Parathyroid adenoma (tissue), 2 donors: ENCODE results near the gene ZSCAN22.

Experiments used
- H2AFZ ChIP-seq: fragments of 300-600 bp; sonication (generic); one replicate; pipeline ENCODE4 v1.7.0; 2017; ENCODE audit warnings: antibody characterized with exemption, mild to moderate bottlenecking
- H3K27ac ChIP-seq: fragments of 300-600 bp; sonication (generic); one replicate; pipeline ENCODE4 v1.7.0; 2017
- H3K27me3 ChIP-seq: fragments of 300-600 bp; sonication (generic); one replicate; pipeline ENCODE4 v1.7.0; 2017; ENCODE audit warnings: low read length; ENCODE audit not compliant: control insufficient read depth, insufficient read depth
- H3K36me3 ChIP-seq: fragments of 300-600 bp; sonication (generic); one replicate; pipeline ENCODE4 v1.7.0; 2017; ENCODE audit warnings: low read length; ENCODE audit not compliant: control insufficient read depth, insufficient read depth
- H3K4me1 ChIP-seq: fragments of 300-600 bp; sonication (generic); one replicate; pipeline ENCODE4 v1.7.0; 2017; ENCODE audit warnings: control low read depth
- H3K4me2 ChIP-seq: fragments of 300-600 bp; sonication (generic); one replicate; pipeline ENCODE4 v1.7.0; 2017; ENCODE audit warnings: low read length
- H3K4me3 ChIP-seq: fragments of 300-600 bp; sonication (generic); one replicate; pipeline ENCODE4 v1.7.0; 2017; ENCODE audit warnings: low read depth, low read length
- H3K79me2 ChIP-seq: fragments of 300-600 bp; sonication (generic); one replicate; pipeline ENCODE4 v1.7.0; 2017; ENCODE audit warnings: control low read depth
- H3K9ac ChIP-seq: fragments of 300-600 bp; sonication (generic); one replicate; pipeline ENCODE4 v1.7.0; 2017; ENCODE audit warnings: mild to moderate bottlenecking
- H3K9me3 ChIP-seq: fragments of 300-600 bp; sonication (generic); one replicate; pipeline ENCODE4 v1.7.0; 2017; ENCODE audit warnings: low read length; ENCODE audit not compliant: control insufficient read depth
- TF ChIP-seq, protein P1 (sequence below): fragments of 300-600 bp; sonication (generic); IDR thresholded peaks from one replicate; pipeline ENCODE4 v1.7.0; 2017; ENCODE audit warnings: antibody characterized with exemption, mild to moderate bottlenecking
- donor health status: primary hyperparathyroidism.

The ZSCAN22 gene

GRCh38 chr19:58311345-58311865 lies 15.4 kb upstream of the ZSCAN22 start:
- H3K27ac ChIP-seq = no peak overlapping the region
- H3K27me3 ChIP-seq = no peaks in the 10 kb centered on the region
- no peak overlapping the region for H2AFZ ChIP-seq
- H3K4me3 ChIP-seq = no peak overlapping the region
- no peak overlapping the region for H3K4me2 ChIP-seq
- no peaks in the 10 kb centered on the region for H3K36me3 ChIP-seq
- H3K79me2 ChIP-seq = peaks cover 25% of the 10 kb centered on the region
- H3K9ac ChIP-seq = no peak overlapping the region
- TF ChIP-seq, protein P1, sequence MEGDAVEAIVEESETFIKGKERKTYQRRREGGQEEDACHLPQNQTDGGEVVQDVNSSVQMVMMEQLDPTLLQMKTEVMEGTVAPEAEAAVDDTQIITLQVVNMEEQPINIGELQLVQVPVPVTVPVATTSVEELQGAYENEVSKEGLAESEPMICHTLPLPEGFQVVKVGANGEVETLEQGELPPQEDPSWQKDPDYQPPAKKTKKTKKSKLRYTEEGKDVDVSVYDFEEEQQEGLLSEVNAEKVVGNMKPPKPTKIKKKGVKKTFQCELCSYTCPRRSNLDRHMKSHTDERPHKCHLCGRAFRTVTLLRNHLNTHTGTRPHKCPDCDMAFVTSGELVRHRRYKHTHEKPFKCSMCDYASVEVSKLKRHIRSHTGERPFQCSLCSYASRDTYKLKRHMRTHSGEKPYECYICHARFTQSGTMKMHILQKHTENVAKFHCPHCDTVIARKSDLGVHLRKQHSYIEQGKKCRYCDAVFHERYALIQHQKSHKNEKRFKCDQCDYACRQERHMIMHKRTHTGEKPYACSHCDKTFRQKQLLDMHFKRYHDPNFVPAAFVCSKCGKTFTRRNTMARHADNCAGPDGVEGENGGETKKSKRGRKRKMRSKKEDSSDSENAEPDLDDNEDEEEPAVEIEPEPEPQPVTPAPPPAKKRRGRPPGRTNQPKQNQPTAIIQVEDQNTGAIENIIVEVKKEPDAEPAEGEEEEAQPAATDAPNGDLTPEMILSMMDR = no peak
- no peaks in the 10 kb centered on the region for H3K9me3 ChIP-seq
- no peaks in the 10 kb centered on the region for H3K4me1 ChIP-seq

DNA sequence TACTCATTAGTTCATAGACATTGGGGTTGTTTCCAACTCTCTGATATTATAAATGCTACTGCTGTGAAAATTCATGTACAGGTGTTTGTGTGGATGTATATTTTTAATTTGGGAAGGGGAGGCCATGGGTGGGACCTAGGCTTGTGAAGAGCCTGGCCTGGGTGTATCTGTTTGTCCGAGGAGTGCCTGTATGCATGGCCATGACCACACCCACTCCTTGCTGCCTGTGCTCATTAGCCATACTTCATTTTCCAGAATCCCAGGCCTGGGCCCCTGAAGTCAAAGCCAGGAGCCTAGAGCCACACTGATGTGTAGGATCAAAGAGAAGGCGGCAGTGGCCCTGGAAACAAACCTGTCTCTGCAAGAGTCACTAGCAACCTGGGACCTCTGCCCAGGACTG lies 11.2 kb upstream of the ZSCAN22 start:
- TF ChIP-seq, protein P1 = no peak
- Histone ChIP-seq H3K27ac (no peak overlapping the region), H3K79me2 (peaks cover 24% of the 10 kb centered on the region), H3K9me3 (no peaks in the 10 kb centered on the region), H3K9ac (no peak overlapping the region), H3K4me1 (no peaks in the 10 kb centered on the region), H3K36me3 (no peaks in the 10 kb centered on the region), H3K4me3 (no peak overlapping the region), H3K27me3 (no peaks in the 10 kb centered on the region), H2AFZ (no peak overlapping the region), H3K4me2 (no peak overlapping the region)

DNA sequence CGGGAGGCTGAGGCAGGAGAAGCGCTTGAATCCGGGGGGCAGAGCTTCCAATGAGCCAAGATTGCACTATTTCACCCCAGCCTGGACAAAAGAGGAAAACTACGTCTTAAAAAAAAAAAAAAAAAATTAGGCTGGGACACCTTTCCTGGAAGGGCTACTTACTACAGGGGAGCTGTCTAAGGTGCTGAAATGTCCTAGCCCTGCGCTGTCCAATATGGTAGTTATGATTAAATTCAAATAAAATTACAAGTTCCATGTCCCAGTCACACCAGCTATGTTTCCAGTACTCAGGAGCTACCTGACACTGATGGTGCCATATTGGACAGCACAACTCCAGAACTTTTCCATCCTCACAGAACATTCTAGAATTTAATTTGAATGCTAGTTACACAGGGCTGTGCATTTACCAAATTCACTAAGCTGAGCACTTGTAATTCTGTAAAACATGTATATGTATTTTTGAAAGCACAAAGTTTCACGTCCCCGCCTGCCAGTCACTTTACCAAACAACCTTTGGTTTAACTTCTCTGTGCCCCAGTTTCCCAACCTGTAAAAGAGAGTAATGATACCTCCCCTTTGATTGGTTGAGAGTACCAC lies 9.2 kb upstream of the ZSCAN22 start:
- H3K79me2 ChIP-seq = peaks cover 19% of the 10 kb centered on the region
- H3K4me3 ChIP-seq = no peak overlapping the region
- no peak overlapping the region for H3K27ac ChIP-seq
- H3K4me1 ChIP-seq = no peaks in the 10 kb centered on the region
- no peaks in the 10 kb centered on the region for H3K27me3 ChIP-seq
- no peak overlapping the region for H3K9ac ChIP-seq
- no peak overlapping the region for H3K4me2 ChIP-seq
- no peaks in the 10 kb centered on the region for H3K9me3 ChIP-seq
- TF ChIP-seq, protein P1 = no peak
- H3K36me3 ChIP-seq = no peaks in the 10 kb centered on the region
- no peak overlapping the region for H2AFZ ChIP-seq

DNA sequence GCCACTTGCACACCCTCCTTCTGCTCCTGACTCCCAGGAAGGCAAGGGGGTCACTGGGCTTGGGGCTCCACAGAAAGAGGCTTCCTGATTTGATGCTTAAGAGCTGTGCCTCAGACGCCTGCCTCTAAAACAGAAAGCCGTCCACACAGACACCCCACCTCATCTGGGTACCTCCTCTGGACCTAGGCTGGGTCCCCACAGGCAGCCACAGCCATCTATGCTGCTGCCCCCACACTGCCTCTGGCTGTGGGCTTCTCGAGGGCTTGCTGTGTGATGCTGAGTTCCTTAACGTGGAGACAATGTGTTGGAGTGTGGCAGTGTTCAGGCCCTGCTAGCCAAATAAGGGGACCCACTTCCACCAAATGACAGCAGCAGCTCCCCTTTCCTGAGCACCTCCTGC lies 8.5 kb upstream of the ZSCAN22 start:
- H3K4me1 ChIP-seq = no peaks in the 10 kb centered on the region
- H3K27ac ChIP-seq = no peak overlapping the region
- H2AFZ ChIP-seq = no peak overlapping the region
- peaks cover 22% of the 10 kb centered on the region for H3K79me2 ChIP-seq
- no peaks in the 10 kb centered on the region for H3K36me3 ChIP-seq
- H3K4me2 ChIP-seq = no peak overlapping the region
- H3K4me3 ChIP-seq = no peak overlapping the region
- no peaks in the 10 kb centered on the region for H3K9me3 ChIP-seq
- H3K9ac ChIP-seq = no peak overlapping the region
- TF ChIP-seq, protein P1 = no peak
- H3K27me3 ChIP-seq = no peaks in the 10 kb centered on the region

- TF ChIP-seq, protein P1 = no peak
- H3K9ac ChIP-seq = no peak overlapping the region
Observed at GRCh38 chr19:58319241-58319640, 7.6 kb upstream of the ZSCAN22 start.

More at GRCh38 chr19:58319241-58319640, 7.6 kb upstream of the ZSCAN22 start:
- H3K27ac ChIP-seq = no peak overlapping the region
- H3K4me1 ChIP-seq = no peaks in the 10 kb centered on the region
- no peak overlapping the region for H3K4me3 ChIP-seq
- no peaks in the 10 kb centered on the region for H3K36me3 ChIP-seq
- H3K79me2 ChIP-seq = peaks cover 24% of the 10 kb centered on the region
- H3K4me2 ChIP-seq = no peak overlapping the region
- no peaks in the 10 kb centered on the region for H3K9me3 ChIP-seq
- no peaks in the 10 kb centered on the region for H3K27me3 ChIP-seq
- H2AFZ ChIP-seq = no peak overlapping the region
